Measurements from ENCODE around the gene RPS14. TPM values are rescaled to one million over a fixed set of nuclear protein-coding genes. Genes with fewer than 3 reads are reported as not detected.

RPS14 gene
- total and polyA plus RNA-seq, 10 of the 15 experiments (the other 5 are each of a cell fraction or from before 2014, with no cell fraction given), result 2,295 to 4,047 (median 2,787) TPM

DNA sequence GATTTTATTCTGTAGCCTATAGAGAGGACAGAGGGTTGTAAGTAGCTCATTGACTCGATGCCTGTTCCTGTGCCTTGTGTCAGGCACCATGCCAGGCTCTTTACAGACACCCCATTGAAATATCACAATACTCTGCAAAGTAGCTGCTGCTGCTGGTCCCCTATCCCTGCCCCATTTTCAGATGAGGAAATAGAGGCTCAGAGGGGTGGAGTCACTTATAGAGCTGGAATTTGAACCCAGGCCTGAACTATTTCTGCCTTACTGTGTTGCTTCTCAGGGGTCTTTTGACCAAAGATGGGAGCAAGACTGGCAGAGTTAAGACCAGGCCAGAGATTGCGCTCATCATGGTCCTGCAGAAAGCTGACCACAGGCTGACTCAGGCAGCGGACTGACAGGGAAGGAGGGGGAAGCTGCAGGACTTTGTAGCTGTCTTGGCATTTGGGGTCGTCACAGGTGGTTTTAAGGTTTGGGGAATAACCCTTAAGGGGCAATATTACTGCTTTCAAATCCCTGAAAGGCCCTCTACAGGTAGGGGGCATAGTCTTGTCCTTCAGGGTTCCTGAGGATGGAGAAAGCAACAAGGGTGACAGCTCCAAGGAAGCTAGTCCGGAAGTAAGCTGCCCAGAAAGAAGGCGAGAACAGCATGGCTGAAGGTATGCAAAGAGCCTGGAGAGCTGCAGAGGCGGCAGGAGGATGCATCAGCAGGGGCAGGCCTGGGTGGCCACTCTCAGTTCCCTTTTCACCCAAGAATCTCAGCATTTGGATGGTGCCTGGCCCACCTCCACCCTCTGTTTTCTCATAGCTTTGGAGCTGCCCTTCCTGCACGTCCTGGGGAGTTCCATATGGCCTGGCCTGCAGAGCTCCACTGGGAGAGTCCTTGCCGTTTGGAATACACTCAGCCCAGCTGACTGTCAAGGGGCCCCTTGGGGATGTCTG lies 40.1 kb upstream of the RPS14 start (continued):
- TF ChIP-seq, protein P1, sequence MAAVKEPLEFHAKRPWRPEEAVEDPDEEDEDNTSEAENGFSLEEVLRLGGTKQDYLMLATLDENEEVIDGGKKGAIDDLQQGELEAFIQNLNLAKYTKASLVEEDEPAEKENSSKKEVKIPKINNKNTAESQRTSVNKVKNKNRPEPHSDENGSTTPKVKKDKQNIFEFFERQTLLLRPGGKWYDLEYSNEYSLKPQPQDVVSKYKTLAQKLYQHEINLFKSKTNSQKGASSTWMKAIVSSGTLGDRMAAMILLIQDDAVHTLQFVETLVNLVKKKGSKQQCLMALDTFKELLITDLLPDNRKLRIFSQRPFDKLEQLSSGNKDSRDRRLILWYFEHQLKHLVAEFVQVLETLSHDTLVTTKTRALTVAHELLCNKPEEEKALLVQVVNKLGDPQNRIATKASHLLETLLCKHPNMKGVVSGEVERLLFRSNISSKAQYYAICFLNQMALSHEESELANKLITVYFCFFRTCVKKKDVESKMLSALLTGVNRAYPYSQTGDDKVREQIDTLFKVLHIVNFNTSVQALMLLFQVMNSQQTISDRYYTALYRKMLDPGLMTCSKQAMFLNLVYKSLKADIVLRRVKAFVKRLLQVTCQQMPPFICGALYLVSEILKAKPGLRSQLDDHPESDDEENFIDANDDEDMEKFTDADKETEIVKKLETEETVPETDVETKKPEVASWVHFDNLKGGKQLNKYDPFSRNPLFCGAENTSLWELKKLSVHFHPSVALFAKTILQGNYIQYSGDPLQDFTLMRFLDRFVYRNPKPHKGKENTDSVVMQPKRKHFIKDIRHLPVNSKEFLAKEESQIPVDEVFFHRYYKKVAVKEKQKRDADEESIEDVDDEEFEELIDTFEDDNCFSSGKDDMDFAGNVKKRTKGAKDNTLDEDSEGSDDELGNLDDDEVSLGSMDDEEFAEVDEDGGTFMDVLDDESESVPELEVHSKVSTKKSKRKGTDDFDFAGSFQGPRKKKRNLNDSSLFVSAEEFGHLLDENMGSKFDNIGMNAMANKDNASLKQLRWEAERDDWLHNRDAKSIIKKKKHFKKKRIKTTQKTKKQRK (IDR thresholded peaks at IDR 0.05; ENCODE audit: low read depth, low read length), result no peak
- TF ChIP-seq, protein P2, sequence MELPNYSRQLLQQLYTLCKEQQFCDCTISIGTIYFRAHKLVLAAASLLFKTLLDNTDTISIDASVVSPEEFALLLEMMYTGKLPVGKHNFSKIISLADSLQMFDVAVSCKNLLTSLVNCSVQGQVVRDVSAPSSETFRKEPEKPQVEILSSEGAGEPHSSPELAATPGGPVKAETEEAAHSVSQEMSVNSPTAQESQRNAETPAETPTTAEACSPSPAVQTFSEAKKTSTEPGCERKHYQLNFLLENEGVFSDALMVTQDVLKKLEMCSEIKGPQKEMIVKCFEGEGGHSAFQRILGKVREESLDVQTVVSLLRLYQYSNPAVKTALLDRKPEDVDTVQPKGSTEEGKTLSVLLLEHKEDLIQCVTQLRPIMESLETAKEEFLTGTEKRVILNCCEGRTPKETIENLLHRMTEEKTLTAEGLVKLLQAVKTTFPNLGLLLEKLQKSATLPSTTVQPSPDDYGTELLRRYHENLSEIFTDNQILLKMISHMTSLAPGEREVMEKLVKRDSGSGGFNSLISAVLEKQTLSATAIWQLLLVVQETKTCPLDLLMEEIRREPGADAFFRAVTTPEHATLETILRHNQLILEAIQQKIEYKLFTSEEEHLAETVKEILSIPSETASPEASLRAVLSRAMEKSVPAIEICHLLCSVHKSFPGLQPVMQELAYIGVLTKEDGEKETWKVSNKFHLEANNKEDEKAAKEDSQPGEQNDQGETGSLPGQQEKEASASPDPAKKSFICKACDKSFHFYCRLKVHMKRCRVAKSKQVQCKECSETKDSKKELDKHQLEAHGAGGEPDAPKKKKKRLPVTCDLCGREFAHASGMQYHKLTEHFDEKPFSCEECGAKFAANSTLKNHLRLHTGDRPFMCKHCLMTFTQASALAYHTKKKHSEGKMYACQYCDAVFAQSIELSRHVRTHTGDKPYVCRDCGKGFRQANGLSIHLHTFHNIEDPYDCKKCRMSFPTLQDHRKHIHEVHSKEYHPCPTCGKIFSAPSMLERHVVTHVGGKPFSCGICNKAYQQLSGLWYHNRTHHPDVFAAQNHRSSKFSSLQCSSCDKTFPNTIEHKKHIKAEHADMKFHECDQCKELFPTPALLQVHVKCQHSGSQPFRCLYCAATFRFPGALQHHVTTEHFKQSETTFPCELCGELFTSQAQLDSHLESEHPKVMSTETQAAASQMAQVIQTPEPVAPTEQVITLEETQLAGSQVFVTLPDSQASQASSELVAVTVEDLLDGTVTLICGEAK (IDR thresholded peaks at IDR 0.05; ENCODE audit: borderline replicate concordance), result no peak
- TF ChIP-seq GATAD2B (conservative IDR thresholded peaks at IDR 0.05; ENCODE audit: low read depth) (peak; percentile 85), HDAC6 (IDR thresholded peaks at IDR 0.05; ENCODE audit: unreplicated experiment) (no peak), ZNF207 (IDR thresholded peaks at IDR 0.05; ENCODE audit: borderline replicate concordance) (peak; percentile 78; the same call in 1 of the 2 replicates), SREBF1 (IDR thresholded peaks at IDR 0.05; ENCODE audit: low read length) (no peak), POLR2AphosphoS2 (IDR thresholded peaks at IDR 0.05; ENCODE audit: low read depth, low read length) (no peak), YY1 (IDR thresholded peaks at IDR 0.05; ENCODE audit: low read depth, low read length) (peak; percentile 76), WRNIP1 (IDR thresholded peaks at IDR 0.05; ENCODE audit: borderline replicate concordance, low read depth, low read length) (no peak), EGR1 (IDR thresholded peaks at IDR 0.05; ENCODE audit: borderline replicate concordance in 1 of 2, low read depth in 2 of 2, low read length in 2 of 2) (no peak), KLF5 (IDR thresholded peaks at IDR 0.05; ENCODE audit: partially characterized antibody) (no peak), SUPT20H (IDR thresholded peaks at IDR 0.05; ENCODE audit: borderline replicate concordance, control insufficient read depth, low read depth, low read length) (no peak), SP1 (IDR thresholded peaks at IDR 0.05; ENCODE audit: low read depth, low read length) (peak; percentile 19), NRF1 (conservative IDR thresholded peaks at IDR 0.05; ENCODE audit: low read depth, low read length) (no peak)
- TF ChIP-seq, protein P3, sequence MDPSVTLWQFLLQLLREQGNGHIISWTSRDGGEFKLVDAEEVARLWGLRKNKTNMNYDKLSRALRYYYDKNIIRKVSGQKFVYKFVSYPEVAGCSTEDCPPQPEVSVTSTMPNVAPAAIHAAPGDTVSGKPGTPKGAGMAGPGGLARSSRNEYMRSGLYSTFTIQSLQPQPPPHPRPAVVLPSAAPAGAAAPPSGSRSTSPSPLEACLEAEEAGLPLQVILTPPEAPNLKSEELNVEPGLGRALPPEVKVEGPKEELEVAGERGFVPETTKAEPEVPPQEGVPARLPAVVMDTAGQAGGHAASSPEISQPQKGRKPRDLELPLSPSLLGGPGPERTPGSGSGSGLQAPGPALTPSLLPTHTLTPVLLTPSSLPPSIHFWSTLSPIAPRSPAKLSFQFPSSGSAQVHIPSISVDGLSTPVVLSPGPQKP (IDR thresholded peaks at IDR 0.05; ENCODE audit: low read depth, low read length), result no peak; the same call in 1 of the 2 replicates
- TF ChIP-seq, protein P4, sequence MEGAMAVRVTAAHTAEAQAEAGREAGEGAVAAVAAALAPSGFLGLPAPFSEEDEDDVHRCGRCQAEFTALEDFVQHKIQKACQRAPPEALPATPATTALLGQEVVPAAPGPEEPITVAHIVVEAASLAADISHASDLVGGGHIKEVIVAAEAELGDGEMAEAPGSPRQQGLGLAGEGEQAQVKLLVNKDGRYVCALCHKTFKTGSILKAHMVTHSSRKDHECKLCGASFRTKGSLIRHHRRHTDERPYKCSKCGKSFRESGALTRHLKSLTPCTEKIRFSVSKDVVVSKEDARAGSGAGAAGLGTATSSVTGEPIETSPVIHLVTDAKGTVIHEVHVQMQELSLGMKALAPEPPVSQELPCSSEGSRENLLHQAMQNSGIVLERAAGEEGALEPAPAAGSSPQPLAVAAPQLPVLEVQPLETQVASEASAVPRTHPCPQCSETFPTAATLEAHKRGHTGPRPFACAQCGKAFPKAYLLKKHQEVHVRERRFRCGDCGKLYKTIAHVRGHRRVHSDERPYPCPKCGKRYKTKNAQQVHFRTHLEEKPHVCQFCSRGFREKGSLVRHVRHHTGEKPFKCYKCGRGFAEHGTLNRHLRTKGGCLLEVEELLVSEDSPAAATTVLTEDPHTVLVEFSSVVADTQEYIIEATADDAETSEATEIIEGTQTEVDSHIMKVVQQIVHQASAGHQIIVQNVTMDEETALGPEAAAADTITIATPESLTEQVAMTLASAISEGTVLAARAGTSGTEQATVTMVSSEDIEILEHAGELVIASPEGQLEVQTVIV (IDR thresholded peaks at IDR 0.05; ENCODE audit: borderline replicate concordance, partially characterized antibody), result no peak

Data from GM12878 (cell line).